PFSK-1 (cell line): Measurements from ENCODE around the gene LUZP2.

Experiments
- FOXP2 ChIP-seq: optimal IDR thresholded peaks from 2 replicates; pipeline ENCODE3; 2011; ENCODE audit warnings: borderline replicate concordance, control low read depth, inconsistent platforms; ENCODE audit not compliant: insufficient read depth; ENCODE audit errors: extremely low read length, extremely low read depth
- POLR2AphosphoS5 ChIP-seq: IDR thresholded peaks from 2 replicates; pipeline ENCODE4 v1.6.1; 2012; ENCODE audit warnings: low read depth, mild to moderate bottlenecking, control low read depth, low read length, moderate library complexity
- SIN3A ChIP-seq: IDR thresholded peaks from 2 replicates; pipeline ENCODE4 v1.6.1; 2012; ENCODE audit warnings: mild to moderate bottlenecking, low read length, moderate library complexity, borderline replicate concordance; ENCODE audit not compliant: insufficient read depth
- TAF1 ChIP-seq: IDR thresholded peaks from 2 replicates; pipeline ENCODE4 v1.6.1; 2012; ENCODE audit warnings: low read length, control low read depth, borderline replicate concordance; ENCODE audit not compliant: insufficient read depth
- TF ChIP-seq, protein P1 (sequence below), 2 experiments: IDR thresholded peaks; 2 replicates each; pipeline versions ENCODE4 v1.6.1 to v1.8.0; 2011 to 2012; ENCODE audit warnings: low read depth in 2 of 2, low read length in 2 of 2, control low read depth in 1 of 2, inconsistent platforms in 1 of 2, mild to moderate bottlenecking in 1 of 2, moderate library complexity in 1 of 2; ENCODE audit not compliant: insufficient read depth in 1 of 2

LUZP2 gene

DNA sequence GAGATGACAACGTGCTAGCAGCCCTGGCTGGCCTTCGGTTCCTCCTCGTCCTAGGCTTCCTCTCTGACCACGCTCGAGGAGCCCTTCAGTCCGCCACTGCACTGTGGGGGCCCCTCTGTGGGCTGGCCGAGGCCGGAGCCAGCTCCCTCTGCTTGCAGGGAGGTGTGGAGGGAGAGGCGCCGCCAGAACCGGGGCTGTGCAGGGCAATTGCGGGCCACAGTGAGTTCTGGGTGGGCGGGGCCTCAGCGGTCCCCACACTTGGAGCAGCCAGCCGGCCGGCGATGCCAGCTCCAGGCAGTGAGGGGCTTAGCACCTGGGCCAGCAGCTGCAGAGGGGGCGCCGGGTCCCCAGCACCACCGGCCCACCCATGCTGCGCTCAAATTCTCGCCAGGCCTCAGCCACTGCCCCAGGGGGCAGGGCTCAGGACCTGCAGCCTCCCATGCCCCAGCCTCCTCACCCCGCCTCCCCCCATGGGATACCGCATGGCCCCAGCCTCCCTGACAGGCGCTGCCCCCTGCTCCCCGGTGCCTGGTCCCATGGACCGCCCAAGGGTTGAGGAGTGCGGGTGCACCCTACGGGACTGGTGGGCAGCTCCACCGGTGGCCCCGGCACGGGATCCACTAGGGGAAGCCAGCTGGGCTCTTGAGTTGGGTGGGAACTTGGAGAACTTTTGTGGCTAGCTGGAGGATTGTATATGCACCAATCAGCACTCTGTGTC, 399.4 kb downstream of the LUZP2 start:
- no peak for TF ChIP-seq TAF1
- no peak for TF ChIP-seq SIN3A
- no peak for TF ChIP-seq POLR2AphosphoS5
- TF ChIP-seq, protein P1, sequence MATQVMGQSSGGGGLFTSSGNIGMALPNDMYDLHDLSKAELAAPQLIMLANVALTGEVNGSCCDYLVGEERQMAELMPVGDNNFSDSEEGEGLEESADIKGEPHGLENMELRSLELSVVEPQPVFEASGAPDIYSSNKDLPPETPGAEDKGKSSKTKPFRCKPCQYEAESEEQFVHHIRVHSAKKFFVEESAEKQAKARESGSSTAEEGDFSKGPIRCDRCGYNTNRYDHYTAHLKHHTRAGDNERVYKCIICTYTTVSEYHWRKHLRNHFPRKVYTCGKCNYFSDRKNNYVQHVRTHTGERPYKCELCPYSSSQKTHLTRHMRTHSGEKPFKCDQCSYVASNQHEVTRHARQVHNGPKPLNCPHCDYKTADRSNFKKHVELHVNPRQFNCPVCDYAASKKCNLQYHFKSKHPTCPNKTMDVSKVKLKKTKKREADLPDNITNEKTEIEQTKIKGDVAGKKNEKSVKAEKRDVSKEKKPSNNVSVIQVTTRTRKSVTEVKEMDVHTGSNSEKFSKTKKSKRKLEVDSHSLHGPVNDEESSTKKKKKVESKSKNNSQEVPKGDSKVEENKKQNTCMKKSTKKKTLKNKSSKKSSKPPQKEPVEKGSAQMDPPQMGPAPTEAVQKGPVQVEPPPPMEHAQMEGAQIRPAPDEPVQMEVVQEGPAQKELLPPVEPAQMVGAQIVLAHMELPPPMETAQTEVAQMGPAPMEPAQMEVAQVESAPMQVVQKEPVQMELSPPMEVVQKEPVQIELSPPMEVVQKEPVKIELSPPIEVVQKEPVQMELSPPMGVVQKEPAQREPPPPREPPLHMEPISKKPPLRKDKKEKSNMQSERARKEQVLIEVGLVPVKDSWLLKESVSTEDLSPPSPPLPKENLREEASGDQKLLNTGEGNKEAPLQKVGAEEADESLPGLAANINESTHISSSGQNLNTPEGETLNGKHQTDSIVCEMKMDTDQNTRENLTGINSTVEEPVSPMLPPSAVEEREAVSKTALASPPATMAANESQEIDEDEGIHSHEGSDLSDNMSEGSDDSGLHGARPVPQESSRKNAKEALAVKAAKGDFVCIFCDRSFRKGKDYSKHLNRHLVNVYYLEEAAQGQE (IDR thresholded peaks at IDR 0.05; ENCODE audit: insufficient read depth in 1 of 2, low read depth in 2 of 2, low read length in 2 of 2), result no peak
- no peak for TF ChIP-seq FOXP2

DNA sequence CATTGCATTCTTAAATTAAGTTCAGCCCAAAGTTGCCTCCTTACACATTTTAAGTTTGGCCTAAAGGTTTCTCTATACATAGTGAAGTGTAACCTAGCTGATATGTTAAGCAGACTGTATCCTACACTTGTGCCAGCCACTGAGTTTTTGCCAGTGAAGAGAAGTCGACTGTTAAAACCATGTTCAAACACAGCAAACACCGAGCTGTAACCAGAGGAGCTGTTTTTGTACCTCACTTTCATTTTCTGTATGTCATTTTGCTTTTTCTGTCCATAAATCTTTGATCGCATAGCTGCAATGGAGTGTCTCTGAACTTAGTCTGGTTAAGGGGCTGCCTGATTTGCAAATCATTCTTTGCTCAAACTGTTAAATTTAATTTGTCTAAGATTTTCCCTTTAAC, 403.7 kb downstream of the LUZP2 start:
- no peak for TF ChIP-seq FOXP2
- TF ChIP-seq SIN3A, result no peak
- TF ChIP-seq, protein P1 (IDR thresholded peaks at IDR 0.05; ENCODE audit: insufficient read depth in 1 of 2, low read depth in 2 of 2, low read length in 2 of 2), result no peak
- no peak for TF ChIP-seq TAF1
- TF ChIP-seq POLR2AphosphoS5, result no peak

DNA sequence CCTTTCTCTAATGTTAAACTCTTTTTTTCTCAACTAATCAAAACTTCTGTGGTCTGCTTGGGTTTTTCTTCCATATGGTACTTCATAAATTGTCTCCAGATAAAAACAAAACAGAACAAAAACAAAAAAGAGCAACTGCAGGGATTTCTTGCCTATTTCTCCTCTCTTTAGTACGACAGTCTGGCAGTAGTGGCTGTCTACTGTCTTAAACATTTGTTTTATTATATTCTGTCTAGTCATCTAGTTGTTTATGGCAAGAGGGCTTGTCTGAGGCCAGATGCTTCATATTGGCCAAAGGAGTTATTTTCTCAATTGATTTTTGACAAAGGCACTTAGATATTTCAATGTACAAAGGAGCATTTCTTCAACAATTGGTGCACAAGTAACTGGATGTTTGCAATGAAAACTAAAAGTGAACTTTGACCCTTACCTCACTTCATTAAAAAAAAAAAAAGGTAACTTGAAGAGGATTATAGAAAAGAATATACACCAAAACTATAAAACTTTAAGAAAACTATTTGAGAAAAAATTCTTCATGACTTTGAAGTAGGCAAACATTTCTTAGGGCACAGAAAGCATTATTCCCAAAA, 404.2 kb downstream of the LUZP2 start:
- TF ChIP-seq FOXP2, result no peak

DNA sequence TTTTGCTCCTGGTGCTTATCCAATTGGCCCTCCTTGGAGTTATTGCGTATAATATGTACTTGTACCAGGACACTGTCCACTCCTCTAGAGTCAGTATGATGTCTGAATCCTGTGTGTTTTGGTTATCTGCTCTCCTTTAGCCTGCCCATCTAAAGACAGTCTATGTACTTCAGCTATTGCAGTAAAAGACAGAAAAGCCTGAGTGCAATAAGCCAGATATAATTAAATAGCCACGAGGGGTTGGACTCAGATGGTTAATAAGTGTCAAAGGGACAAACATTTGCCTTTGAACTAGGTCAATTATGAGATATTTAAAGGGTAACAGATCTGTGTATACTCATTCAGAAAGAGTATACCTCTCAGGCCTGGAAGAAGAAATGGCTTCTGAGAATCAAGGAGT, 406.7 kb downstream of the LUZP2 start:
- TF ChIP-seq SIN3A (no peak), FOXP2 (no peak), TAF1 (no peak), POLR2AphosphoS5 (no peak)
- TF ChIP-seq, protein P1 (IDR thresholded peaks at IDR 0.05; ENCODE audit: insufficient read depth in 1 of 2, low read depth in 2 of 2, low read length in 2 of 2), result no peak

DNA sequence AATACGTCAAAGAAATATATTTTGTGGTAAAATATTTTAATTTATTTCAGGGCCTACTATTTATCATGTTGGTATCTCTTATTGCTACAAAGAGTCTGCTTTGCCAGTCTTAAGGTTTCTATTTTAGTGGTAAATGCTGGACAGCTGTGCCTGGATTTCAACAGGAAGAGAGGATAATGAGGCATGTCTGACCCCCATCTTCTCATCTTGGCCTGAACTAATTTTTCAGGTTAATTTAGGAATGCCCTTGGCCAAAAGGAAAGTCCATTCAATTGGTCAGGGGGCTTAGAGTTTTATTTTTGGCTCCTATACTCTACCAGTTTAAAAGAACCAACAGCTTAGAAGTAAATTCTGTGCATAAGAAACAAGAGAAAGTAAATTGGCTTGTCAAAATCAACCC, 428.2 kb downstream of the LUZP2 start:
- TF ChIP-seq POLR2AphosphoS5 (no peak), SIN3A (no peak), TAF1 (no peak), FOXP2 (no peak)
- TF ChIP-seq, protein P1 (IDR thresholded peaks at IDR 0.05; ENCODE audit: insufficient read depth in 1 of 2, low read depth in 2 of 2, low read length in 2 of 2), result no peak
